GM18907 (cell line): ENCODE results near the gene GFER.
"Not testable (repeated sequence)": the region's sequence is repeated elsewhere in the genome, so short reads cannot be mapped to it uniquely, and the experiment has no call there.

Experiments
- ATAC-seq: cut with Tn5 transposase; IDR thresholded peaks from one replicate; pipeline ENCODE4 v1.9.1; 2021; ENCODE audit warnings: mild to moderate bottlenecking, moderate library complexity; ENCODE audit not compliant: unreplicated experiment

Gene GFER

DNA sequence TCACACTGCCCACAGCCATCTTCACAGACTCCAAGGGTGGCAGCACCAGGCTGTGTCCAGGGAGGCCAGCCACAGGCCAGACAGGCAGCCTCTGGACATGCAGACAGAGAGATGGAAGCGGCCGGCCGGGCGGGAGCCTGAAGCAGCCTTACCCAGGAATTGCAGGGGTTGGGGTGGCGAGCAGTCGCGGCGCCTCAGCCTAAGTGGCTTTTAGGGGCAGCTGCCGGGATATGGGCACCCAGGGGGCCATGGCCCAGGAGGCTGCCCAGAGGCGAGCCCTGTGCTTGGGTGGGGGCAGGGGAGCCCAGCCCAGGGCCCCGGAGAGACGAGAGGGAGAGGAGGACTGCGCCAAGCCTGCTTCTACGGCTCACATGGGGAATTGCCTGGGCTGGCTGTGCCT lies 41.3 kb downstream of the GFER start:
- ATAC-seq: no peak

DNA sequence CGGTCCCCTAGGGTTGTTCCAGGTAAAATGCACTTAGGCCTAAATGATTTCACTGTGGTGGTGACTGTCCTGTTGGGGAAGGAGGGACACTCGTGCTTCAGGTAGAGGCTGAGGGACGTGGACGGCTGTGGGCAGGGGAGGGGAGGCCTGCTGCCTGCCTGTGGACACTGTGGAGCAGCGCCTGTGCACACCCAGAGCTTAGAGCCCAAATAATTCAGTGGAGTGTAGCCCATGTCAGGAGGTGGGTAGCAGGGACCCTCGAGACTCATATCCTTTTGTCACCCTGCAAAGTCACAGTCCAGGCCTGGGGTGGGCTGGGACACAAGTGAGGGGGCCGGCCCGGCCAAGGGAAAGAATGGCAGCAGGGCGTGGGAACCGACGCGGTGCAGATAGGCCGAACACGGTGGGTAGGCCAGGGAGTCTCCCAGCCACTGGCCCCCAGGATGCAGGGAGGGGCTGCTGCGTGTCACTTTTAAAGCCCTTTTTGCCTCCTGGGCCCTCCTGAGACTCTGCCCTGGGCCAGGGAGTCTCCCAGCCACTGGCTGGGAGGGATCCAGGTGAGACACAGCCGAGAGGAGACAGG lies 42.0 kb downstream of the GFER start:
- no peak for ATAC-seq

DNA sequence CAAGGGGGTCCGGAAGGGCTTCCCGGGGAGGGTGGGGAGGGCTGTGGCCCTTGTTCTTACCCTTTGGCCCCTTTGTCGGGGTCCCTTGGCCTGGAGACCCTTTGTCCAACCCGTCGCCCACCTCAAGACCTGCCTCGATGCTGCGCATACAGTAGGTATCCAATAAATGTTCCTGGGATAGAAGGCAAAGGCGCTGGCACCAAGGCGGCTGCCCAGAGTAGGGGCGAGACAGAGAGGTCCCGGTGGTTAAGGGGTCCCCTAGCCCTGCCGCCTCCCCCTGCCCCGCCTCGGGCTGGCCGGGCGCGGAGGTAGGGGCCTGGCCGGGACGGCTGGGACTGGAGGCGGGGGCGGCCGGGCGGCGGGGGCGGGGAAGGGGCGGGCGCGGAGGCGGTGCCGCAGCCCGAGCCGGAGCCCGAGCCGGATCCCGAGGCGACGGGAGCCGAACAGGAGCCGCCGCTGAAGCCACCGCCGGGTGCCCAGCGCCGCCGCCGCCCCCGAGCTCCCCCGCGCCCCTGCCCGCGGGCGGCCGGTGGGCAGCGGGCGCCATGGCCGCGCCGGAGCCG lies 42.5 kb downstream of the GFER start, which contains the start of gene NHERF2:
Gene NHERF2, plus strand, starts transcription at position 442 of the 563 bp plus-strand sequence. Its CDS starts 104 bp downstream, at position 546.
- no peak for ATAC-seq

DNA sequence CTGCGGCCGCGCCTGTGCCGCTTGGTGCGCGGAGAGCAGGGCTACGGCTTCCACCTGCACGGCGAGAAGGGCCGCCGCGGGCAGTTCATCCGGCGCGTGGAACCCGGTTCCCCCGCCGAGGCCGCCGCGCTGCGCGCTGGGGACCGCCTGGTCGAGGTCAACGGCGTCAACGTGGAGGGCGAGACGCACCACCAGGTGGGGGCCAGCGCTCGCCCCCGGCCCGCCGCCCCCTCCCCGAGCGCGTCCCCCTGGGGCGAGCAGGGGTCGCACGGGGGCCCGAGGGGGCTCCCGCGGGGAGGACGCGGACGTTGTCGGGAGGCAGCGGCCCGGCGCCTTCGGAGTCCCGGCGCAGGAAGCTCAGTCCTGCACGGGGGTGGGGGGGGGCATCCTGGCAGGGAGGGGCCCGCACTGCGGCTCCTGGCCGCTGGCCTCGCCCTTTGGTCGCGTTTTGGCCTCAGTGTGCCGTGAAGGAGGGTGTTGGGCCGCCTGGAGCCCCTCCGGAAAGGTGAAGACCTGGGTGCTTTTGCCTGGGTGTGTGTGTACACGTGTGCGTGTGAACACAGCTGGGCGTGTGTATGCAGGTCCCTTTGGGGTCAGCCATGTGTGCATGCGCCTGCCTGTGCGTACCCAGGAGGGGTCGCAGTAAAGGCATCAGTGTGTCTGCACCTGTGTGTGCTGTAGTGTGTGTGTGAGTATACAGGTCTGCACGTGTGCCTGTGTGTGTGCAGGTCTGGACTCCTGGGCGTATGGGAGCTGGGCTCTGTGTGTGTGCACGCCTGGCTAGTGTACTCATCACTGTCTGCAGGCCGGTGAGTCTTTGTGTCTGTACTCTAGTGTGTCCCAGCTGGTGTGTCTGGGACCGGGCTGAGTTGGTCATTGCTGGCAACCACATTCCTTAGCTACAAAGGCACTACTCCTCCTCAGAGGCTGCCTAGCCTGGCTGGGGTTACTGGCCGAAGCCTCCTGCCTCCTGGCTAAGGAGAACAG lies 43.3 kb downstream of the GFER start:
- no peak for ATAC-seq

DNA sequence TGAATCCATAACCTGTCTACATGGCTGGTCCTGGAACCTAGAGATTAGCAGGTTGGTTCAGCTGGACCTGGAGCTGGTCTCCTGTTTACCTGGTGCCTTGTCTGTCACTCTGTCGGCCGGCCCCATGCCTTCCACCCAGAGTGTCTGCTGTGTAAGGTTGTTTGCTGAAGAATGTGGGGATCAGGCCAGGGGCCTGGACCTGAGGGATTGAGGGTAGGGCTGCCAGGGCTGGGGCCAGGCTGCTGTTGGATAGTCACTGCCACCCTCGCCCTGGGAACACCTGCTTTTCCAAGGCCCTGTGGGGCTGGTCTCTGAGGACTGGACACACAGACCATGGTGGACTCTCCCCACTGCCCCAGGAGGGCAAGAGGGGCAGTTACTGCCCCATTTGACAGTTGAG lies 44.2 kb downstream of the GFER start:
- no peak for ATAC-seq

DNA sequence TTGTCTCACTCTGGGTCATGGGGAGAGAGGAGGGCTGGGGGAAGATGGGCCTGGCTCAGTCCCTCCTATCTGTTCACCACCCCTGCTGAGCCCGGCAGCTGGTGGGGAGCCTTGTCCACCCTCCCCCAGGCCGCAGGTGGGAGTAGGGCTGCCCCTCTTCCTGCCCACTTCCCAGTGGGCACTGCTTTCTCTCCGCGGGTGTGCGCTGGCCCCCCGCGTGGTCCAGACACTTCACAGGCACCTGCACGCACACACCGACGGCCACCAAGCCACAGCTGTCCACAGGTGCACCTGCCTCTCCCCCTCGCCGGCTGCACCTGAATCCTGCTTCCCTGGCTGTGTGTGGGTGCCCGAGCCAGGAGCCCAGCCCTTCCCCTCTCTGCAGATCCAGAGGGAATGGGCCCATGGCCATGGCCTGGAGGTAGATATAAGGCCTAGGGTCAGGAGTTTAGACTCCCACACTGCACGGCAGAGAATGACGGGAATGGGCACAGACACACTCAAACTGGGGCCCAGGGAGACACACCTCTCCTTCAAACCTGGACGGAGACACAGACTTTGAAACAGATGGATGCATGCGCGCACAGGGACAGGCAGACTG lies 44.7 kb downstream of the GFER start:
- no peak for ATAC-seq

DNA sequence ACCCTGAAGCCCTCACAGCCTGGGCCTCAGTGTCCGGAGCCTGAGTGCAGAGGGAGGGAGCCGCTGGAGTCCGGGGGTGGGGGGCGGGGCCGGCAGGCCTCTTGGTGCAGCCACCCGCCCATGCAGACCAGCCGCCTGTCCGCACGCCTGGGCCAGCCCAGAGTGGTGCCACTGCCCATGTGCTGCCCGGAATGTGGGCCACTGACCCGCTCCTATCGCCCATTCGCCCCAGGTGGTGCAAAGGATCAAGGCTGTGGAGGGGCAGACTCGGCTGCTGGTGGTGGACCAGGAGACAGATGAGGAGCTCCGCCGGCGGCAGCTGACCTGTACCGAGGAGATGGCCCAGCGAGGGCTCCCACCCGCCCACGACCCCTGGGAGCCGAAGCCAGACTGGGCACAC lies 45.4 kb downstream of the GFER start:
- ATAC-seq: no peak

DNA sequence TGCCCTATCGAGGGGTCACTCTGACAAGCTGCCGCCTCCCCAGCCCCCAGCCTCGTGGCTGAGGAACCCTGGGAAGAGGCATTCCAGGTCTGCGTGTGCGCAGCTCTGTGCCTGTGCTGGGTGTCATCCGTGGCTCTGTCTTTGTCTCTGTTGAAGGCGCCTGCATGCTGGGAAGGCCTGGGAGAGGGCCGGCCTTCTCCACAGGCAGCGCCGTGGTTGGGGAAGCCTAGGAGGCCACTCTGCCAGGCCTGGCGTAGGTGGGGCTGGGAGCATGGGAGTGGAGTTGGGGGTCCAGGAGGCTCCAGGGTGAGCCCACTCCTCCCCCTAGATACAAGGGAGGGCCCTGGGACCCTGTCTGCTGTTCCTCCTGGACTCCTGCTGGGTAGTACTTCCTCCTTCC lies 46.0 kb downstream of the GFER start:
- no peak for ATAC-seq

DNA sequence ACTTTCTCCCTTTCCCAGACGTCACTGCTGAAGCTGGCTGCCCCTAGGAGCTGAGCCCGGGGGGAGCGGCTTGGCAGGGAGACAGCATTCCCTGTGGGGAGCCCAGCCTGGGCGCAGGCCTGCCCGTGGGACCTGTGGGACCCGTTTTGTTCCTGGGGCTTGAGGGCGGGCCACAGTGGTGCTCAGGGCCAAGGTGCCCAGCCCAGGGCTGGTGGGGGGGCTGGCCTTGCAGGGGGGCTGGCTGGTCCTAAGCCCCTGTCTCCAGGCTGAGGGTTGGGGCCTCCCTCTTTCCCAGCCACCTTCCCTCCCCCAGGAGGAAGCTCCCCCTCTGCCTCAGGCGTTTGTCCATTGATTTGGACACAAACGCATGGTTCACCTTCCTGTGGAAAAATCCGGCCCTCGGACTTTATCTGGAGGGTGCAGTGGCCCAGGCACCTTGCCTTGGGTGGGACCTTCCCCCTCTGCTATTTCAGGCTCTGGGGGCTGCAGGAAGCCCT lies 47.1 kb downstream of the GFER start:
- no peak for ATAC-seq

DNA sequence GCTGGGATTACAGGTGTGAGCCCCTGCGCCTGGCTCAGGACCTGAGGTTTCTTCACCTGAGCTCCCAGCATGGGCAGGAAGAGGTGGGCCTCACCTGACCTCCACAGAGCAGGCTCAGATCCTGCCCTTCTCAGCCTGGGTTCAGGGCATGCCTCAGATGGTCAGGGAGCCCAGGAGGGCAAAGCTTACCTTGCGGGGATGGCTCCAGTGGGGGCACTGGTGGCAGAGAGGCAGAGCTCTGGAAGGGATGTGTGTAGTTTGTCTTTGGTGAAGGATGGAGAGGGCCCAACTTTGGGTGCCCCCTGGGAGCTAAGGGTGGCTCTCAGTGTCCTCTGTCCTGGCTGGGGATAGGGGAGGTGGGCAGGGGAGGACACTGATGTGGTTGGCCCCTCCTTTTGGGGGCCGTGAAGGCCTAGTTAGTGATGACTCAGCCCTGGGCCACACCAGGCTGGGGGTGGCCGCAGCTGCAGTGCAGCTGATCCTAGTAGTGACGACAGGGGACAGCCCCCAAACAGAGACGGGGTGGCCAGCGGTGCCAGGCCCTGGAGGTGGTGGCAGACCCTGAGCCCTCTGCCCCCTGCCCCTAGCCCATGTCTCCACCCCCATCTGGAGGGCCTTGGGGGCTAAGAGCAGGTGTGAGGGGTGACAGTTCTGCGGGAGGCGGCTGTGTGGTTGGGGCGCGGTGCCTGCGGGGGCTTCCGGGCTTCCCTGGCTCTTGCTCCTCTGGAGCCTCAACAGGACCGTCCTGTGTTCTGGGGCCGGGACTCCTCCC lies 48.5 kb downstream of the GFER start:
- no peak for ATAC-seq

DNA sequence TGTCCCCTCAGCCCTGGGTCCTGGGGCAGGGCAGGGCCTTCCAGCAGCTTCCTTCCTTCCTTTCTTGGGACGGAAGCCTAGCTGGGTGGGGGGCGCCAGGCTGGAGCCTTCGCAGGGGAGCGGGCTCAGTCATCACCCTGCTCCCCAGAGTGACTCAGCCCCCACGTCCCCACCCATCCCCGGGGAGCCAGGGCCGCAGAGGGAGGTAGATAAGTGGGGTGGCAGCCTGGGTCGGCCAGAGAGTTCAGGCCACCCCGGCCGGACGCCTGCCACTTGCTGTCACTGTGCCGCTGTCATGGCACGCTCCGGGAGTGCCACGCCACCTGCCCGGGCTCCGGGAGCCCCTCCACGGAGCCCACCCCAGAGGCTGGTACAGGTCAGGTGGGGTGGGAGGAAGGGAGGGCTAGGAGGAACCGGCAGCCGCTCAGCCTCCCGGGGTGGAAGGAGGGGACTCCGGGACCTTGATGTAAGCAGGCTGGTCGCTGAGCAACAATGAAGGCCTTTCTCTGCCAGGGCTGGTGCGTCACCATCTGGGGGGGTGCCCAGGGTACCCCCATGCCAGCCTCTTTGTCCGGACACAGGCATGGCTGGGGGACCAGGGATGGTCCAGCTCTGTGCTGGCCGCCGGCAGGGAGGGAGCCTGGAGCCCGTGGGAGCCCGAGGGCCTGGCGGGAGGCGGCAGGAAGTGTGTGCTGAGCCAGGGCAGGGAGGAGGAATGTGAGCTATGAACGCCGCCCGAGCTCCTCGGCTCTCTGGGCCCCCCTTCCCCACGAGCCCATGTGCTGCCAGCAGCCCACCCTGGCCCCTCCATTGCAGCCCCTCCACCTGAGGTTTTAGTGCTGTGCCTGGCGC lies 49.3 kb downstream of the GFER start:
- no peak for ATAC-seq

DNA sequence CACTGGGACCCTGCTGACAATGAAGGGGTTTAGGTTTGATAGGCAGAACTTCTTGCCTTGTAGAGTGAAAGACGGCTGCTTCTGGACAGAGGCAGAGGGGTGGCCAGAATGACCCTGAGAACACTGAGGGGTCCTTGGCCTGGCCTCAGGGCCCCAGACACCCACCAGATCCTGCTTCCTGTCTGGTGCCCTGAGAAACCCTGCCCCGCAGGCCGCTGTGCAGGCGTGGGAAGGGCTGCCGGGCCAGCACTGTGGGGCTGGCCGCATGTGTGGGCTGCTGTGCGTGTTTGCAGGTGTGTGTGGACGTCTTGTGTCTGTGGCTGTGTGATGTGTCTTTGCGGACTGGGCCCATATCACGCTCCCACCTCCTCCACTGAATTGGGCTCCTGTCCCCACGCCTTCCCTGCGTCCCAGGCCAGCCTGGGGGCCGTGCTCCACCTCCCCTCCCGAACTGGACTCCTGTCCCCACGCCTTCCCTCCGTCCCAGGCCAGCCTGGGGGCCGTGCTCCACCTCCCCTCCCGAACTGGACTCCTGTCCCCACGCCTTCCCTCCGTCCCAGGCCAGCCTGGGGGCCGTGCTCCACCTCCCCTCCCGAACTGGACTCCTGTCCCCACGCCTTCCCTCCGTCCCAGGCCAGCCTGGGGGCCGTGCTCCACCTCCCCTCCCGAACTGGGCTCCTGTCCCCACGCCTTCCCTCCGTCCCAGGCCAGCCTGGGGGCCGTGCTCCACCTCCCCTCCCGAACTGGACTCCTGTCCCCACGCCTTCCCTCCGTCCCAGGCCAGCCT lies 50.1 kb downstream of the GFER start:
- ATAC-seq: not testable (repeated sequence)

DNA sequence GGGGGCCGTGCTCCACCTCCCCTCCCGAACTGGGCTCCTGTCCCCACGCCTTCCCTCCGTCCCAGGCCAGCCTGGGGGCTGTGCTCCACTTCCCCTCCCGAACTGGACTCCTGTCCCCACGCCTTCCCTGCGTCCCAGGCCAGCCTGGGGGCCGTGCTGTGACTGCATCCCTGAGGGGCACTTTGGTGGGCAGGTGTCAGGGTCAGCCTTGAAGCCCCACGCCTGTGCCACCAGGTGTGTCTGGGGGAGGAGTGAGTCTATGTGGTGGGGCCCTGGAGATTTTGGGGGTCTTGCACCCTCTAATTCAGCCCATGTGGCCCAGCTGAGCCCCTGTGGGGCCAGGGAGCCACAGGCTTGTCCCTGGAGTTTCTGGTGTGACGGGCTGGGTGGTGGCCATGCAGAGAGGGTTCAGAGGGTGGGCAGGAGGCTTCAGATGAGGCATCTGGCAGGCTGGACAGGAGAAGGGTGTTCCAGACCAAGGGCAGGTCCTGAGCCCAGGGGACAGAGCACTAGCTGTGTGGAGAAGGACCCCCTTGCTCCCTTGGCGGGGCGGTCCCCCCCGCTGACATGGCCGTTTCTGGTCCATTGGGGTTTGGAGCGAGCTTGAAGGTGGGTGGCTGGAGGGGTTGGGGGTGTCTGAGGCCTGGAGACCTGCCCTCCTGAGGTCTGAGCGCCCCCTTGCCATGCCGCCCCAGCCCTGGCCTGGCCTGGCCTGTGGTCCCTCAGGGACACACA lies 50.9 kb downstream of the GFER start:
- ATAC-seq: no peak

DNA sequence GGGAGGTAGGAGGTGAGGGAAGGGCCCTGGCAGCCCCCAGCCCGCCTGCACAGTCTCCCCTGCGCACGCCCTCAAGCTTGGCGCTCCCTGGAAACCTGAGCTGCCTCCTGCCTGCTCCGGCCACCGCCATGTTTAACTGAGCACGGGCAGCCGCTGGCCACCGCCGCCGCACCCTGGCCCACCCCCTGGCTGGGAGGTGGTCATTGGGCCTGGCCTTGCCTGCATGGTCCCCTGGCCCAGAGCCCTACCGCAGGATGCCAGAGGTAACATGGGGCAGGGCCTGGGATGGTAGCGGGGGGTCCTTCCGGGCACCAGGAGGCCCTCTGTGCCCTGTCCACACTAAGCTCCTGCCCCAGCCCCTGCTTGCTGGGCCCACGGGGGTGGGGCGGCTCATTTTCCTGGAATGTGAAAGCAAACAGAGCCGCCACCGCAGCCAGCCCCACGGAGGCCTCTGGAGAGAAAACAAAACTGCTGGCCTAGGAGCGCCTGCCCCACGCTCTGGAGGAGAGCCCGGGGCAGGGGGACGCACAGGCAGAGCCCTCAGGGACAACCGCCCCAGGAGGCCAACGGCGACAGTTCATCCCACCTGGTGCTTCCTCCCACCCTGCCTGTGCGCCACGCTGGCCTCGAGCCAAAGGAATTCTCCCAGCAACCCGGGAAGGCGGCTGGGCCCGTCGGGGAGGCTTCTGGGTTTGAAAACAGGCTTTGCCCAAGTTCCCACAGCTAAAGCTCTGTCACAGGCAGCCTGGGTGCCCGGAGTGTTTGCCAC lies 51.6 kb downstream of the GFER start:
- ATAC-seq: no peak

DNA sequence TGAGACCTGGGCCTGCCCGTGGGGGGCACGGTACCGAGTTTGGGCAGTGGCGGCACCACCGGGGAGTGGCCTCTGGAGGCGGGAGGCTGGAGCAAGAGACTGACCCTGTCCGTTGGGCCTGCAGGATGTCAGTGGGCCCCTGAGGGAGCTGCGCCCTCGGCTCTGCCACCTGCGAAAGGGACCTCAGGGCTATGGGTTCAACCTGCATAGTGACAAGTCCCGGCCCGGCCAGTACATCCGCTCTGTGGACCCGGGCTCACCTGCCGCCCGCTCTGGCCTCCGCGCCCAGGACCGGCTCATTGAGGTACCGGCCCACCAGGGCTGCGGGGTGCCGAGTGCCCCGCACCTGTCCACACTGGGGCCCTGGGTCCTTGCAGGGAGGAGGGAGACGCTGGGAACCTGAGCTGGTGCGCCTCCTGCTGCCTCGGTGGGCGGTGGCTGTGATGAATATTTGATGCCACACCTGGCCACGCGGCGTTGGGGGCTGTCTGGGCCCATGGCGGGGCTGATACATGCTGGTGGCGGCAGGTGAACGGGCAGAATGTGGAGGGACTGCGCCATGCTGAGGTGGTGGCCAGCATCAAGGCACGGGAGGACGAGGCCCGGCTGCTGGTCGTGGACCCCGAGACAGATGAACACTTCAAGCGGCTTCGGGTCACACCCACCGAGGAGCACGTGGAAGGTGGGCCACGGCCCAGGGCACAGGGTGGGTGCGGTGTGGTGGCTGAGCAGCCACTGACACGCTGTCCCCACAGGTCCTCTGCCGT lies 52.4 kb downstream of the GFER start:
- ATAC-seq: no peak

DNA sequence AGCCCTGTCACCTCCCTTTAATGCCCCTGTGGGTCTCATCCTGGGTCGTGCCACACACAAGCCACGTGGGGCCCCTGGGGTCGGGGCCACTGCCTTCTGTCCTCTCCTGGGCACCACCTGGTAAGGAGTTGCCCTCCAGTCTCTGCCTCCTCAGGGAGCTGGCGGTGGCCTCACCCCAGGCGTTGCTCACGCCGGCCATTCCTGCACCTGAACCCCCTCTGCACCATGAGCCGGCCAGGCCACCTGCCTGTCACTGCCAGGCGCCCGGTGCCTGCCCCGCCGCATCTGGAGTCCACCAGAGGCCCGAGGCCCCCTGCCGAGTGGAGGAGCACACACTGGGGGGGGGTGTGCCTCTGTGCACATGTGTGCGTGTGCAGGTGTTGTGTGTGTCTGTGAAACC lies 53.1 kb downstream of the GFER start:
- ATAC-seq: no peak
